H1 (cell line): ENCODE measurements around the gene MIEN1. TPM values are rescaled to one million over a fixed set of nuclear protein-coding genes. Genes with fewer than 3 reads are reported as not detected.

Experiments
- CTCF ChIA-PET: fragments of 300-600 bp; sonication (Branson Sonifier 250); formaldehyde crosslinking; loops from one replicate; lab custom pipeline; 2021; ENCODE audit not compliant: partially characterized antibody; lab: Charles Lee
- POLR2A ChIA-PET: fragments of 300-600 bp; sonication (Branson Sonifier 250); formaldehyde crosslinking; loops from one replicate; lab custom pipeline; 2021; ENCODE audit warnings: inconsistent platforms; ENCODE audit not compliant: partially characterized antibody; lab: Charles Lee
- DNase-seq, 2 experiments: peaks; one replicate each; pipeline versions ENCODE4 v3.0.0 to v3.0.0-alpha.2; 2010 to 2022; ENCODE audit warnings: low spot score in 2 of 2, low read depth in 1 of 2, mixed read lengths in 1 of 2
- FAIRE-seq: peaks from 2 replicates; lab custom pipeline; 2011; peaks lifted over from hg19 to GRCh38; lab: Jason Lieb, UNC
- H2AFZ ChIP-seq: 2 replicates; pipeline ENCODE4 v1.8.1; 2012; ENCODE audit warnings: low read length, inconsistent platforms
- H2AK5ac ChIP-seq: 2 replicates; pipeline ENCODE4 v1.6.1; 2013; ENCODE audit warnings: low read depth, low read length
- H2BK120ac ChIP-seq: replicated peaks from 2 replicates; pipeline ENCODE3; 2013; ENCODE audit warnings: low read depth, low read length, inconsistent platforms
- H2BK12ac ChIP-seq: 2 replicates; pipeline ENCODE4 v1.6.1; 2013; ENCODE audit warnings: low read depth, low read length
- H2BK15ac ChIP-seq: 2 replicates; pipeline ENCODE4 v1.6.1; 2013; ENCODE audit warnings: low read length
- H2BK20ac ChIP-seq: 2 replicates; pipeline ENCODE4 v1.6.1; 2013; ENCODE audit warnings: low read length
- H2BK5ac ChIP-seq: 2 replicates; pipeline ENCODE4 v1.6.1; 2013; ENCODE audit warnings: low read depth, low read length
- H3K14ac ChIP-seq: 2 replicates; pipeline ENCODE4 v1.6.1; 2013; ENCODE audit warnings: inconsistent platforms; ENCODE audit not compliant: insufficient read length
- H3K18ac ChIP-seq: 2 replicates; pipeline ENCODE4 v1.6.1; 2013; ENCODE audit warnings: low read length; ENCODE audit errors: extremely low read depth
- H3K23ac ChIP-seq: 2 replicates; pipeline ENCODE4 v1.6.1; 2013; ENCODE audit warnings: inconsistent platforms; ENCODE audit not compliant: insufficient read length
- H3K23me2 ChIP-seq: 2 replicates; pipeline ENCODE4 v1.6.1; 2013; ENCODE audit warnings: low read depth, low read length
- H3K27ac ChIP-seq: 2 replicates; pipeline ENCODE4 v1.6.1; 2011; ENCODE audit warnings: low read depth, low read length, inconsistent platforms
- H3K27me3 ChIP-seq, 4 experiments: replicated peaks in 1 of 4; 1 replicate in 1 of 4; 2 replicates in 3 of 4; pipeline versions ENCODE4 v1.6.1 to v1.8.1; 2011 to 2013; ENCODE audit warnings: low read length in 3 of 4, mild to moderate bottlenecking in 3 of 4, inconsistent platforms in 2 of 4, mixed read lengths in 2 of 4, moderate library complexity in 1 of 4; ENCODE audit not compliant: control insufficient read depth in 3 of 4, insufficient read depth in 3 of 4; ENCODE audit errors: extremely low read depth in 1 of 4
- H3K36me3 ChIP-seq, 4 experiments: 2 replicates each; pipeline versions ENCODE4 v1.6.1 to v1.8.1; 2011 to 2013; ENCODE audit warnings: mild to moderate bottlenecking in 4 of 4, low read length in 3 of 4, moderate library complexity in 2 of 4, control low read depth in 1 of 4, inconsistent platforms in 1 of 4; ENCODE audit not compliant: insufficient read depth in 4 of 4, control insufficient read depth in 2 of 4
- H3K4ac ChIP-seq: replicated peaks from 2 replicates; pipeline ENCODE3; 2013; ENCODE audit warnings: low read length, low read depth, mixed read lengths, inconsistent platforms; ENCODE audit not compliant: insufficient read length
- H3K4me1 ChIP-seq, 4 experiments: replicated peaks in 1 of 4; 1 replicate in 1 of 4; 2 replicates in 3 of 4; pipeline versions ENCODE4 v1.6.1 to v1.8.1; 2011 to 2013; ENCODE audit warnings: low read length in 3 of 4, inconsistent platforms in 2 of 4, mixed read lengths in 1 of 4; ENCODE audit not compliant: insufficient read depth in 4 of 4, control insufficient read depth in 3 of 4
- H3K4me2 ChIP-seq, 2 experiments: 2 replicates each; pipeline versions ENCODE4 v1.6.1 to v1.8.1; 2011 to 2013; ENCODE audit warnings: low read depth in 2 of 2, low read length in 2 of 2, control low read depth in 1 of 2, inconsistent platforms in 1 of 2, mild to moderate bottlenecking in 1 of 2; ENCODE audit not compliant: insufficient read depth in 1 of 2
- H3K4me3 ChIP-seq, 4 experiments: fragments of 200-600, 300-600 bp in 1 of 4; sonication (generic), shearing (Covaris generic), sonication (Bioruptor Twin) in 1 of 4; 2 replicates each; pipeline versions ENCODE4 v1.5.1 to v1.8.1; 2011 to 2016; ENCODE audit warnings: low read length in 4 of 4, low read depth in 3 of 4, control low read depth in 2 of 4, inconsistent platforms in 2 of 4, mild to moderate bottlenecking in 2 of 4, mixed read lengths in 1 of 4, moderate library complexity in 1 of 4; ENCODE audit not compliant: insufficient read depth in 2 of 4; ENCODE audit errors: extremely low read depth in 1 of 4
- H3K56ac ChIP-seq: replicated peaks from 2 replicates; pipeline ENCODE3; 2013; ENCODE audit warnings: low read depth, mild to moderate bottlenecking, mixed read lengths, low read length, inconsistent platforms; ENCODE audit not compliant: insufficient read length
- H3K79me1 ChIP-seq: 2 replicates; pipeline ENCODE4 v1.6.1; 2013; ENCODE audit warnings: low read depth, low read length, control low read depth
- H3K79me2 ChIP-seq, 2 experiments: 2 replicates each; pipeline versions ENCODE4 v1.6.1 to v1.8.1; 2012 to 2013; ENCODE audit warnings: low read length in 2 of 2, mild to moderate bottlenecking in 2 of 2, inconsistent platforms in 1 of 2; ENCODE audit not compliant: insufficient read depth in 2 of 2, control insufficient read depth in 1 of 2
- H3K9ac ChIP-seq, 4 experiments: replicated peaks in 1 of 4; 1 replicate in 1 of 4; 2 replicates in 3 of 4; pipeline versions ENCODE4 v1.6.1 to v1.8.1; 2011 to 2013; ENCODE audit warnings: low read depth in 3 of 4, low read length in 3 of 4, control low read depth in 2 of 4, mild to moderate bottlenecking in 2 of 4, moderate library complexity in 2 of 4, inconsistent platforms in 1 of 4; ENCODE audit errors: extremely low read depth in 1 of 4
- H3K9me3 ChIP-seq, 2 experiments: 2 replicates each; pipeline versions ENCODE4 v1.6.1 to v1.8.1; 2012 to 2013; ENCODE audit warnings: mild to moderate bottlenecking in 2 of 2, moderate library complexity in 2 of 2, control low read depth in 1 of 2, inconsistent platforms in 1 of 2, low read depth in 1 of 2, low read length in 1 of 2, mixed read lengths in 1 of 2; ENCODE audit not compliant: insufficient read depth in 2 of 2
- H4K20me1 ChIP-seq, 2 experiments: replicated peaks in 1 of 2; 2 replicates each; pipeline versions ENCODE3 to v1.8.1; 2011 to 2013; ENCODE audit warnings: inconsistent platforms in 2 of 2, low read length in 2 of 2, mild to moderate bottlenecking in 1 of 2; ENCODE audit not compliant: insufficient read depth in 2 of 2, control insufficient read depth in 1 of 2
- H4K5ac ChIP-seq: 2 replicates; pipeline ENCODE4 v1.6.1; 2013; ENCODE audit warnings: low read length, low read depth, mixed read lengths, inconsistent platforms; ENCODE audit not compliant: insufficient read length
- H4K8ac ChIP-seq: 2 replicates; pipeline ENCODE4 v1.8.0; 2013; ENCODE audit warnings: mild to moderate bottlenecking, moderate library complexity, low read length, inconsistent platforms; ENCODE audit not compliant: insufficient read depth; ENCODE audit errors: extremely low read depth
- H4K91ac ChIP-seq: replicated peaks from 2 replicates; pipeline ENCODE3; 2013; ENCODE audit warnings: low read length, mixed read lengths, inconsistent platforms; ENCODE audit not compliant: insufficient read length
- CTBP2 ChIP-seq: IDR thresholded peaks from 2 replicates; pipeline ENCODE4 v1.7.0; 2011; ENCODE audit warnings: borderline replicate concordance, mild to moderate bottlenecking, moderate library complexity, mixed read lengths, low read length; ENCODE audit not compliant: insufficient read depth, insufficient read length
- HDAC2 ChIP-seq, 2 experiments: fragments of 300-600 bp in 1 of 2; sonication (generic) in 1 of 2; IDR thresholded peaks; 2 replicates each; pipeline ENCODE4 v1.6.1; 2011 to 2012; ENCODE audit warnings: low read depth in 2 of 2, low read length in 2 of 2, mild to moderate bottlenecking in 2 of 2, moderate library complexity in 2 of 2, borderline replicate concordance in 1 of 2, inconsistent platforms in 1 of 2
- JUND ChIP-seq: IDR thresholded peaks from 2 replicates; pipeline ENCODE4 v1.6.1; 2011; ENCODE audit warnings: mild to moderate bottlenecking, improper control_type of control experiment, low read length
- POU5F1 ChIP-seq: IDR thresholded peaks from 2 replicates; pipeline ENCODE4 v1.6.1; 2011; ENCODE audit warnings: low read depth, mild to moderate bottlenecking, low read length, moderate library complexity
- RBBP5 ChIP-seq: IDR thresholded peaks from 2 replicates; pipeline ENCODE4 v1.7.1; 2012; ENCODE audit warnings: low read depth, mild to moderate bottlenecking, inconsistent platforms, low read length, moderate library complexity, borderline replicate concordance
- RXRA ChIP-seq: IDR thresholded peaks from 2 replicates; pipeline ENCODE4 v1.6.1; 2011; ENCODE audit warnings: low read depth, mild to moderate bottlenecking, low read length, moderate library complexity; ENCODE audit not compliant: insufficient read depth
- SIN3A ChIP-seq, 2 experiments: IDR thresholded peaks in 1 of 2; conservative IDR thresholded peaks in 1 of 2; 2 replicates each; pipeline ENCODE4 v1.6.1; 2011 to 2012; ENCODE audit warnings: low read length in 2 of 2, improper control_type of control experiment in 1 of 2, low read depth in 1 of 2, mild to moderate bottlenecking in 1 of 2
- TEAD4 ChIP-seq: IDR thresholded peaks from 2 replicates; pipeline ENCODE4 v1.6.1; 2012; ENCODE audit warnings: low read depth, low read length, inconsistent platforms, mixed read lengths
- WGBS, 2 experiments: shearing (Covaris generic) in 1 of 2; methylation state at CpG; one replicate each; pipeline versions ENCODE4 v1.1.6 to v1.1.7; 2013 to 2015; ENCODE audit warnings: low lambda C conversion rate in 2 of 2, mixed read lengths in 2 of 2, inconsistent platforms in 1 of 2, low coverage in 1 of 2, missing lambda C conversion rate in 1 of 2; ENCODE audit not compliant: insufficient replicate concordance in 2 of 2, insufficient coverage in 1 of 2, insufficient read length in 1 of 2; ENCODE audit errors: extremely low coverage in 1 of 2, missing lambda C conversion rate in 1 of 2; 5-methylcytosine and 5-hydroxymethylcytosine counted together
- polyA plus RNA-seq, 7 experiments: library from polyadenylated mRNA; depleted of rRNA in 3 of 7; stranded (reverse) in 5 of 7; unstranded in 2 of 7; fragments of >200 nt in 5 of 7; fragments of 200-250 nt in 2 of 7; gene quantifications; 1 replicate in 5 of 7; 2 replicates in 1 of 7; 4 replicates in 1 of 7; pipeline versions ENCODE4 v1.2.1 to v1.2.3, GENCODE V29; 2011 to 2013; ENCODE audit warnings: missing spikeins in 2 of 7, mixed read lengths in 2 of 7
- total RNA-seq: library from RNA; stranded (reverse); fragmentation: NEBNext Ultra II Directional; extraction: Animal tissue kit (Norgen Biotek cat#: 25700); gene quantifications from 2 replicates; pipeline ENCODE4 v1.2.1, GENCODE V29; 2021

Gene MIEN1
- total and polyA plus RNA-seq, 2 of the 8 experiments (the other 6 are each of a cell fraction or from before 2014, with no cell fraction given) = 29.6 to 54.9 TPM

- no peaks in the 10 kb centered on the region for H3K36me3 ChIP-seq
- whole genome bisulfite sequencing, 2 experiments = 91% methylated on average over 7 of the region's 7 CpGs; no CpG with 5 or more reads in 1 of the 2 experiments
- H3K4me1 ChIP-seq = no peaks in the 10 kb centered on the region; a peak in 1 of 7 replicates
- no peak overlapping the region for H3K4me3 ChIP-seq
- H2BK15ac ChIP-seq = no peak overlapping the region
- no peak overlapping the region for H4K5ac ChIP-seq
- no peak overlapping the region for H3K18ac ChIP-seq
- no peak overlapping the region for H2AK5ac ChIP-seq
- H3K23ac ChIP-seq = no peak overlapping the region
- no peak overlapping the region for H3K14ac ChIP-seq
- no peak overlapping the region for H3K4me2 ChIP-seq
- no peak overlapping the region for H2BK120ac ChIP-seq
- no peak overlapping the region for H2BK20ac ChIP-seq
- H4K20me1 ChIP-seq = no peaks in the 10 kb centered on the region
- H3K27me3 ChIP-seq = no peaks in the 10 kb centered on the region
- no peak overlapping the region for H3K9ac ChIP-seq
- ChIA-PET POLR2A (no interaction called here), CTCF (no interaction called here)
- no peaks in the 10 kb centered on the region for H3K79me2 ChIP-seq
- H3K23me2 ChIP-seq = no peaks in the 10 kb centered on the region
- H3K4ac ChIP-seq = no peak overlapping the region
- H3K79me1 ChIP-seq = no peaks in the 10 kb centered on the region
- H2BK12ac ChIP-seq = no peak overlapping the region
- no peak overlapping the region for H2AFZ ChIP-seq
- no peak overlapping the region for H3K27ac ChIP-seq
- H4K91ac ChIP-seq = no peak overlapping the region
- H3K9me3 ChIP-seq = no peaks in the 10 kb centered on the region
- no peak for DNase-seq
- no peak overlapping the region for H3K56ac ChIP-seq
- H2BK5ac ChIP-seq = no peak overlapping the region
- TF ChIP-seq TEAD4 (no peak), CTBP2 (no peak), JUND (no peak), HDAC2 (IDR thresholded peaks at IDR 0.05; ENCODE audit: borderline replicate concordance in 1 of 2, low read depth in 2 of 2, low read length in 2 of 2) (no peak), POU5F1 (no peak), RXRA (no peak), SIN3A (conservative IDR thresholded peaks at IDR 0.05 in 1 of 2, IDR thresholded peaks at IDR 0.05 in 1 of 2; ENCODE audit: low read depth in 1 of 2, low read length in 2 of 2) (no peak), RBBP5 (no peak)
- FAIRE-seq = no peak
- H4K8ac ChIP-seq = peak overlapping the region; percentile 51; the same call in 1 of the 2 replicates
Observed at GRCh38 chr17:39772987-39773934, 42.9 kb upstream of the MIEN1 start.
